Activated B cell treated with CpG ODN at 0.5 μM for 24 hours (primary cell): ENCODE measurements around the gene MED1. TPM values are rescaled to one million over a fixed set of nuclear protein-coding genes. Genes with fewer than 3 reads are reported as not detected.

Experiments
- ATAC-seq: fragments of 200-7000 bp; cut with Tn5 transposase; one replicate; pipeline ENCODE4 v1.10.0; 2021; ENCODE audit warnings: low read depth, mild to moderate bottlenecking, moderate library complexity
- CTCF ChIA-PET: fragments of 350-600 bp; sonication (Branson Sonifier 250); formaldehyde crosslinking; loops from one replicate; lab custom pipeline; 2021; ENCODE audit warnings: antibody characterized with exemption; lab: Charles Lee
- POLR2A ChIA-PET: fragments of 350-600 bp; sonication (Branson Sonifier 250); formaldehyde crosslinking; loops from one replicate; lab custom pipeline; 2021; ENCODE audit warnings: antibody characterized with exemption; lab: Charles Lee
- DNase-seq: peaks from one replicate; pipeline ENCODE4 v3.0.0; 2022
- H3K27ac Mint-ChIP-seq: one replicate; pipeline ENCODE4 v1.8.0; 2020; ENCODE audit warnings: mixed read lengths
- H3K27me3 Mint-ChIP-seq: one replicate; pipeline ENCODE4 v1.8.0; 2021; ENCODE audit warnings: mixed read lengths
- H3K36me3 Mint-ChIP-seq: one replicate; pipeline ENCODE4 v1.8.0; 2021; ENCODE audit warnings: low read depth, mixed read lengths
- H3K4me1 Mint-ChIP-seq: one replicate; pipeline ENCODE4 v1.8.0; 2021; ENCODE audit warnings: mixed read lengths
- H3K4me3 Mint-ChIP-seq: one replicate; pipeline ENCODE4 v1.8.0; 2020; ENCODE audit warnings: mild to moderate bottlenecking, mixed read lengths
- H3K9me3 Mint-ChIP-seq: one replicate; pipeline ENCODE4 v1.8.0; 2020; ENCODE audit warnings: mixed read lengths
- intact Hi-C: fragments of 100-400 bp; cut with micrococcal nuclease; formaldehyde crosslinking; loops from one replicate; pipeline ENCODE4 v1.15.1; 2024
- total RNA-seq: library from RNA; stranded (reverse); gene quantifications from 2 replicates; pipeline ENCODE4 v1.2.3, GENCODE V29; 2022
- TF ChIP-seq, protein P1 (sequence below): fragments of 200-600 bp; IDR thresholded peaks from one replicate; pipeline ENCODE4 v1.8.0; 2022; ENCODE audit warnings: antibody characterized with exemption, mild to moderate bottlenecking

Gene MED1
- total RNA-seq, 1 donor from 2014 or later = 64.3 TPM

GRCh38 chr17:39364236-39365025 is 86.6 kb downstream of the MED1 start:
- Mint-ChIP-seq H3K9me3 (no peaks in the 10 kb centered on the region), H3K36me3 (peaks cover 2% of the 10 kb centered on the region), H3K27ac (no peak overlapping the region), H3K4me1 (peaks cover 3% of the 10 kb centered on the region), H3K27me3 (no peaks in the 10 kb centered on the region), H3K4me3 (no peak overlapping the region)
- ChIA-PET POLR2A (interaction anchor here (0.5 kb wide), 1 partner anchor 40 kb away, joined by 3 read pairs; no protein-coding TSS in a partner anchor), CTCF (no interaction called here)
- intact Hi-C loops = no loop called here
- ATAC-seq (no peak), DNase-seq (no peak)
- TF ChIP-seq, protein P1, sequence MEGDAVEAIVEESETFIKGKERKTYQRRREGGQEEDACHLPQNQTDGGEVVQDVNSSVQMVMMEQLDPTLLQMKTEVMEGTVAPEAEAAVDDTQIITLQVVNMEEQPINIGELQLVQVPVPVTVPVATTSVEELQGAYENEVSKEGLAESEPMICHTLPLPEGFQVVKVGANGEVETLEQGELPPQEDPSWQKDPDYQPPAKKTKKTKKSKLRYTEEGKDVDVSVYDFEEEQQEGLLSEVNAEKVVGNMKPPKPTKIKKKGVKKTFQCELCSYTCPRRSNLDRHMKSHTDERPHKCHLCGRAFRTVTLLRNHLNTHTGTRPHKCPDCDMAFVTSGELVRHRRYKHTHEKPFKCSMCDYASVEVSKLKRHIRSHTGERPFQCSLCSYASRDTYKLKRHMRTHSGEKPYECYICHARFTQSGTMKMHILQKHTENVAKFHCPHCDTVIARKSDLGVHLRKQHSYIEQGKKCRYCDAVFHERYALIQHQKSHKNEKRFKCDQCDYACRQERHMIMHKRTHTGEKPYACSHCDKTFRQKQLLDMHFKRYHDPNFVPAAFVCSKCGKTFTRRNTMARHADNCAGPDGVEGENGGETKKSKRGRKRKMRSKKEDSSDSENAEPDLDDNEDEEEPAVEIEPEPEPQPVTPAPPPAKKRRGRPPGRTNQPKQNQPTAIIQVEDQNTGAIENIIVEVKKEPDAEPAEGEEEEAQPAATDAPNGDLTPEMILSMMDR = no peak

DNA sequence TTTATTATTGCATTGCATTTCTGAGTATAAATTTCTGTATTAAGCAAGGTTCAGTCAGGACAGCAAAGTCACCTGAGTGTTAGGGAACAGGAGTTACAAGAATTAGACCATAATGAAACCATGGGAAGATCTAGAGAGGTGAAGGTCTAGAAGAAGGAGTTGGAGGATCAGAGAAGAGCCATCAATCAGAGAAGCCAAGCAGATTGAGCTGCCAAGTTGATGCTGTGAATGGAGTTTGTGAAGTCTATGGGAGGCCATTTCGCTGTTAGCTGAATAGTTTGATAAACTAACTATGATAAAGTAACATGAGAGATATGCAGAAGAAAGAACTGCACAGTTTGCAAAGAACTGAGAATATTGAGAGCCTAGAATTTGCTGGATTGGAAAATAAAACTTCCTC is 90.0 kb downstream of the MED1 start:
- no peaks in the 10 kb centered on the region for H3K9me3 Mint-ChIP-seq
- TF ChIP-seq, protein P1 = no peak
- ATAC-seq (no peak), DNase-seq (no peak)
- H3K27me3 Mint-ChIP-seq = no peaks in the 10 kb centered on the region
- CTCF ChIA-PET = no interaction called here
- H3K4me1 Mint-ChIP-seq = peaks cover 3% of the 10 kb centered on the region
- POLR2A ChIA-PET = interaction anchor here (0.6 kb wide), 1 partner anchor 57 kb away, joined by 3 read pairs; no protein-coding TSS in a partner anchor
- no peak overlapping the region for H3K4me3 Mint-ChIP-seq
- intact Hi-C loops = no loop called here
- H3K27ac Mint-ChIP-seq = peak overlapping the region; percentile 5
- H3K36me3 Mint-ChIP-seq = peaks cover 2% of the 10 kb centered on the region

- Mint-ChIP-seq H3K27me3 (no peaks in the 10 kb centered on the region), H3K27ac (no peak overlapping the region), H3K36me3 (peaks cover 2% of the 10 kb centered on the region), H3K9me3 (no peaks in the 10 kb centered on the region), H3K4me3 (no peak overlapping the region), H3K4me1 (peaks cover 3% of the 10 kb centered on the region)
- intact Hi-C loops = no loop called here
- ATAC-seq (no peak), DNase-seq (no peak)
- POLR2A ChIA-PET = no interaction called here
- CTCF ChIA-PET = no interaction called here
- TF ChIP-seq, protein P1 = no peak
Observed at GRCh38 chr17:39360537-39360936, 90.5 kb downstream of the MED1 start.

DNA sequence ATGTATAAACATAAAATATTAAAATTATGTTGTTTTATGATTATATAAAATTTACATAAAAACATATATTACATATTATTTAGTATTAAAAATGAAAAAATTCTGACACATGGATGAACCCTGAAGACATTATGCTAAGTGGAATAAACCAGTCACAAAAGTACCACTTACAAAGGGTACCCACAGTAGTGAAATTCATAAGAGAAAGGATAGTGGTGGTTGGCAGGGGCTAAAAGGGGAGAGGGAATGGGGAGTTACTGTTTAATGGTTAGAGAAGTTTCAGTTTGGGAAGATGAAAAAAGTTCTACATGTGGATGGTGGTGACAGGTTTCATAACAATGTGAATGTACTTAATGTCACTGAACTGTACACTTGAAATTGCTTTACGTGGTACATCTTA is 91.1 kb downstream of the MED1 start:
- DNase-seq (no peak), ATAC-seq (no peak)
- intact Hi-C loops = no loop called here
- ChIA-PET CTCF (no interaction called here), POLR2A (no interaction called here)
- H3K27ac Mint-ChIP-seq = no peak overlapping the region
- H3K4me3 Mint-ChIP-seq = no peak overlapping the region
- no peaks in the 10 kb centered on the region for H3K27me3 Mint-ChIP-seq
- H3K9me3 Mint-ChIP-seq = no peaks in the 10 kb centered on the region
- TF ChIP-seq, protein P1 = no peak
- peaks cover 3% of the 10 kb centered on the region for H3K4me1 Mint-ChIP-seq
- no peaks in the 10 kb centered on the region for H3K36me3 Mint-ChIP-seq

DNA sequence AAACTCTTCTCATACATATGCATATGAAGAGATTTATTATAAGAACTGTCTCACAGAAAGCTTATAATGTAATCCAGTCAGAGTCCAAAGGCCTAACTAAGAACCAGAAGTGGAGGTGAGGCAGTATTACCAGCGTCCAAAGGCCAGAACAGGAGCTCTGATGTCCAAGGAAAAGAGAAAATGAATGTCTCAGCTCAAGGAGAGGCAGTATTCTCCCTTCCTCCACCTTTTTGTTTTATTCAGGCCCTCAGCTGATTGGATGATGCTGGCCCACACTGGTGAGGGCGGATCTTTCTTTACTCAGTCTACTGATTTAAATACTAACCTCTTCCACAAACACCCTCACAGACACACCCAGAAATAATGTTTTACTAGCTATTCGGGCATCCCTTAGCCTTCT is 93.1 kb downstream of the MED1 start:
- H3K36me3 Mint-ChIP-seq = no peaks in the 10 kb centered on the region
- H3K4me1 Mint-ChIP-seq = peaks cover 3% of the 10 kb centered on the region
- intact Hi-C loops = no loop called here
- DNase-seq (no peak), ATAC-seq (no peak)
- no peaks in the 10 kb centered on the region for H3K27me3 Mint-ChIP-seq
- ChIA-PET CTCF (no interaction called here), POLR2A (no interaction called here)
- H3K4me3 Mint-ChIP-seq = no peak overlapping the region
- H3K9me3 Mint-ChIP-seq = no peaks in the 10 kb centered on the region
- no peak overlapping the region for H3K27ac Mint-ChIP-seq
- TF ChIP-seq, protein P1 = no peak
